Endodermal cell (in vitro differentiated cells): ENCODE measurements around the gene LZTR1. TPM values are rescaled to one million over a fixed set of nuclear protein-coding genes. Genes with fewer than 3 reads are reported as not detected.

Experiments used
- DNase-seq: peaks from one replicate; pipeline ENCODE4 v3.0.0-alpha.2; 2017
- H3K27ac ChIP-seq: 2 replicates; pipeline ENCODE4 v1.5.1; 2013; ENCODE audit warnings: mild to moderate bottlenecking, low read depth, low read length, moderate library complexity
- H3K27me3 ChIP-seq: 2 replicates; pipeline ENCODE4 v1.6.1; 2013; ENCODE audit warnings: mild to moderate bottlenecking, low read length, moderate library complexity; ENCODE audit not compliant: insufficient read depth, control insufficient read depth, poor library complexity, severe bottlenecking
- H3K36me3 ChIP-seq: 2 replicates; pipeline ENCODE4 v1.7.0; 2013; ENCODE audit warnings: mild to moderate bottlenecking, low read length, moderate library complexity; ENCODE audit not compliant: control insufficient read depth, insufficient read depth
- H3K4me1 ChIP-seq: one replicate; pipeline ENCODE4 v1.7.0; 2013; ENCODE audit warnings: low read length; ENCODE audit not compliant: control insufficient read depth, insufficient read depth
- H3K4me3 ChIP-seq: 2 replicates; pipeline ENCODE4 v1.5.1; 2013; ENCODE audit warnings: mild to moderate bottlenecking, low read length, moderate library complexity
- H3K9ac ChIP-seq: 2 replicates; pipeline ENCODE4 v1.6.1; 2013; ENCODE audit warnings: mild to moderate bottlenecking, low read length, moderate library complexity; ENCODE audit not compliant: poor library complexity, severe bottlenecking; ENCODE audit errors: extremely low read depth
- H3K9me3 ChIP-seq: 2 replicates; pipeline ENCODE4 v1.6.1; 2013; ENCODE audit warnings: mild to moderate bottlenecking, low read length, moderate library complexity; ENCODE audit not compliant: control insufficient read depth
- H3K27ac Mint-ChIP-seq: 2 replicates; pipeline ENCODE4 v1.8.0; 2020; ENCODE audit warnings: mixed read lengths
- H3K27me3 Mint-ChIP-seq: 2 replicates; pipeline ENCODE4 v1.8.0; 2021; ENCODE audit warnings: mild to moderate bottlenecking, mixed read lengths; ENCODE audit not compliant: insufficient read depth
- H3K36me3 Mint-ChIP-seq: 2 replicates; pipeline ENCODE4 v1.8.0; 2020; ENCODE audit warnings: low read depth, mixed read lengths
- H3K4me1 Mint-ChIP-seq: 2 replicates; pipeline ENCODE4 v1.8.0; 2020; ENCODE audit warnings: mixed read lengths
- H3K4me3 Mint-ChIP-seq: 2 replicates; pipeline ENCODE4 v1.8.0; 2020; ENCODE audit warnings: mild to moderate bottlenecking, moderate library complexity, mixed read lengths
- H3K9me3 Mint-ChIP-seq: 2 replicates; pipeline ENCODE4 v1.8.0; 2020; ENCODE audit warnings: mild to moderate bottlenecking, mixed read lengths
- CTCF ChIP-seq: fragments of 200-600 bp; sonication (generic); conservative IDR thresholded peaks from 2 replicates; pipeline ENCODE4 v1.5.0; 2021; ENCODE audit warnings: antibody characterized with exemption, mild to moderate bottlenecking
- WGBS, 2 experiments: methylation state at CpG; one replicate each; pipeline versions ENCODE4 v1.1.5 to v1.1.7; 2013; ENCODE audit warnings: missing lambda C conversion rate in 2 of 2, mixed read lengths in 1 of 2; ENCODE audit not compliant: insufficient coverage in 1 of 2, insufficient read length in 1 of 2; 5-methylcytosine and 5-hydroxymethylcytosine counted together
- total RNA-seq, 2 donors: library from RNA; stranded (reverse); fragmentation: NEBNext Ultra II Directional in 1 of 2; extraction: Animal tissue kit (Norgen Biotek cat#: 25700) in 1 of 2; gene quantifications; 2 replicates in 1 of 2; 3 replicates in 1 of 2; pipeline ENCODE4 v1.2.1, GENCODE V29; 2021

Gene LZTR1
- total RNA-seq, 2 donors from 2014 or later = 56.5 to 73.2 TPM

GRCh38 chr22:20951932-20952380 lies 30.1 kb upstream of the LZTR1 start:
- Mint-ChIP-seq H3K4me3 (no peak overlapping the region), H3K36me3 (peaks cover 46% of the 10 kb centered on the region), H3K4me1 (peaks cover 17% of the 10 kb centered on the region), H3K27me3 (peaks cover 4% of the 10 kb centered on the region), H3K9me3 (no peaks in the 10 kb centered on the region), H3K27ac (peak overlapping the region; percentile 53)
- no peak for DNase-seq
- Histone ChIP-seq H3K27ac (no peak overlapping the region), H3K9me3 (no peaks in the 10 kb centered on the region), H3K4me1 (peaks cover 13% of the 10 kb centered on the region), H3K9ac (no peak overlapping the region), H3K36me3 (peaks cover 56% of the 10 kb centered on the region), H3K4me3 (no peak overlapping the region), H3K27me3 (no peaks in the 10 kb centered on the region)
- peak; percentile 25 for TF ChIP-seq CTCF
- WGBS, 2 experiments = 92 to 93% methylated on average over 4 to 8 of the region's 8 CpGs

- Mint-ChIP-seq H3K27ac (peak overlapping the region; percentile 42), H3K4me1 (peaks cover 17% of the 10 kb centered on the region)
- WGBS, 2 experiments = 93 to 96% methylated on average over 13 of the region's 13 CpGs
These were observed 29.4 kb upstream of the LZTR1 start for GRCh38 chr22:20952544-20953341.

GRCh38 chr22:20953342-20953608 lies 28.8 kb upstream of the LZTR1 start:
- Histone ChIP-seq H3K27ac (no peak overlapping the region), H3K9me3 (no peaks in the 10 kb centered on the region)
- H3K4me1 Mint-ChIP-seq = peaks cover 22% of the 10 kb centered on the region

More at GRCh38 chr22:20952544-20953341, 29.4 kb upstream of the LZTR1 start:
- Histone ChIP-seq H3K4me3 (no peak overlapping the region), H3K9me3 (no peaks in the 10 kb centered on the region), H3K4me1 (peaks cover 13% of the 10 kb centered on the region), H3K27ac (no peak overlapping the region), H3K9ac (no peak overlapping the region), H3K27me3 (no peaks in the 10 kb centered on the region), H3K36me3 (peaks cover 52% of the 10 kb centered on the region)
- Mint-ChIP-seq H3K27me3 (peaks cover 4% of the 10 kb centered on the region), H3K4me3 (no peak overlapping the region), H3K9me3 (no peaks in the 10 kb centered on the region), H3K36me3 (peaks cover 44% of the 10 kb centered on the region)
- no peak for TF ChIP-seq CTCF
- no peak for DNase-seq

More at GRCh38 chr22:20953342-20953608, 28.8 kb upstream of the LZTR1 start:
- Histone ChIP-seq H3K27me3 (no peaks in the 10 kb centered on the region), H3K36me3 (peaks cover 49% of the 10 kb centered on the region), H3K4me1 (peaks cover 13% of the 10 kb centered on the region), H3K9ac (no peak overlapping the region), H3K4me3 (no peak overlapping the region)
- Mint-ChIP-seq H3K27ac (no peak overlapping the region), H3K36me3 (peaks cover 44% of the 10 kb centered on the region), H3K27me3 (peaks cover 9% of the 10 kb centered on the region), H3K4me3 (no peak overlapping the region), H3K9me3 (no peaks in the 10 kb centered on the region)
- no peak for TF ChIP-seq CTCF
- no peak for DNase-seq
- WGBS, 2 experiments = 87 to 100% methylated on average over 2 to 3 of the region's 3 CpGs
